Measurements from ENCODE around the gene MYL5.
A peak's percentile ranks its signal among the peaks of the same experiment; 100 is the strongest.
"Not testable (repeated sequence)": the region's sequence is repeated elsewhere in the genome, so short reads cannot be mapped to it uniquely, and the experiment has no call there.

Gene MYL5

DNA sequence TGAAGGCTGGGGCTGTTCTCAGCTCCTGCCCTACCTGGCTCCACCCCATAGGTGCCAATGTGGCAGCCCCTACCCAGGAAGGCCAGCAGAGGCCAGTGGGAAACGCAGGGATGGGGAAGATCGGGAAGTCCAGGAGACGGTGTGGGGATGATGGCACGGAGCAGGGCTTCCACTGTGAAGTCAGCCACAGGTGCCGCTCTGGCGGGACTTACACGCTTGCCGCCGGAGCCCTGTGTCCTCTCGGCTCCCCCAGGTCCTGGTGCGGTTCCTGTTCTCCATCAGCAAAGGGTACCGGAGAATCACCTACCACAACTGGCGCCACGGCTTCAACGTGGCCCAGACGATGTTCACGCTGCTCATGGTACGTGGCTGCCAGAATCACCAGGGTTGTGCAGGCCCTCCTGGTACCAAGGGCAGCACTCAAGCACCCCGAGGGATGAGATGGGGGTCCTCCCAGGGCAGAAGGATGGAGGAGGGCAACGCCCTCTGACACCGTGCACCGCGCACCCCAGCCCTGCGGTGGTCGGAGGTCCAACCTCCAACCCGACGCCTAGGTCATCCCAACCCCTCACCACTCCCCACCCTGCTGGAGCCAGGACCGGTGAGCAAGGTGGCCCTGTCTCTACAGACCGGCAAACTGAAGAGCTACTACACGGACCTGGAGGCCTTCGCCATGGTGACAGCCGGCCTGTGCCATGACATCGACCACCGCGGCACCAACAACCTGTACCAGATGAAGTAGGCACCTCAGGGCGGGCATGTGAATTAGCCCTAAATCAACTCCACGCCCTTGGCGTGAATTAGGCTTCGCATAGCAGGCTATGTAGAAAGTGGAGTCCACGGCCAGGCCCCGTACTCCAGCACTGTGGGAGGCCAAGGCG, 12.2 kb upstream of the MYL5 start:
- Mint-ChIP-seq H3K36me3 (no peaks in the 10 kb centered on the region), H3K27ac (peak overlapping the region; percentile 89), H3K9me3 (no peaks in the 10 kb centered on the region), H3K4me1 (peaks cover 22% of the 10 kb centered on the region), H3K4me3 (peak overlapping the region; percentile 76)
- no peak for ATAC-seq
- no peak for DNase-seq (ENCODE audit: low spot score in 2 of 2)

DNA sequence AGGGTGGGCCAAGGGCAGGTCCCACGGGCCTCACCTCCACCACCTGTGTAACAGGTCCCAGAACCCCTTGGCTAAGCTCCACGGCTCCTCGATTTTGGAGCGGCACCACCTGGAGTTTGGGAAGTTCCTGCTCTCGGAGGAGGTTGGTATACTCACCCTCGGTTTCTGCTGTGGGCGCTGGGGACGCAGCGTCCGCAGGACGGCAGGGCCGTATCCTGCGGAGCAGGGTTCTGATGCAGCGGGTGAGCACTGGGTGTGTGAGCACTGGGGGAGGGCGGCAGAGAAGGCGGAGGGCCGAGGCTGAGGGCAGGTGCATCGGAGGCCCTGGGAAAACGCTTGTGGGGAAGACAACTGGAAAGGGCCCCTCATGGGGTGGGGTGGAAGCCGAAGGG, 11.3 kb upstream of the MYL5 start:
- no peaks in the 10 kb centered on the region for H3K36me3 Mint-ChIP-seq
- ATAC-seq = no peak
- peaks cover 22% of the 10 kb centered on the region for H3K4me1 Mint-ChIP-seq
- H3K27ac Mint-ChIP-seq = peak overlapping the region; percentile 89
- H3K4me3 Mint-ChIP-seq = peak overlapping the region; percentile 76
- no peaks in the 10 kb centered on the region for H3K9me3 Mint-ChIP-seq
- no peak for DNase-seq (ENCODE audit: low spot score in 2 of 2)

DNA sequence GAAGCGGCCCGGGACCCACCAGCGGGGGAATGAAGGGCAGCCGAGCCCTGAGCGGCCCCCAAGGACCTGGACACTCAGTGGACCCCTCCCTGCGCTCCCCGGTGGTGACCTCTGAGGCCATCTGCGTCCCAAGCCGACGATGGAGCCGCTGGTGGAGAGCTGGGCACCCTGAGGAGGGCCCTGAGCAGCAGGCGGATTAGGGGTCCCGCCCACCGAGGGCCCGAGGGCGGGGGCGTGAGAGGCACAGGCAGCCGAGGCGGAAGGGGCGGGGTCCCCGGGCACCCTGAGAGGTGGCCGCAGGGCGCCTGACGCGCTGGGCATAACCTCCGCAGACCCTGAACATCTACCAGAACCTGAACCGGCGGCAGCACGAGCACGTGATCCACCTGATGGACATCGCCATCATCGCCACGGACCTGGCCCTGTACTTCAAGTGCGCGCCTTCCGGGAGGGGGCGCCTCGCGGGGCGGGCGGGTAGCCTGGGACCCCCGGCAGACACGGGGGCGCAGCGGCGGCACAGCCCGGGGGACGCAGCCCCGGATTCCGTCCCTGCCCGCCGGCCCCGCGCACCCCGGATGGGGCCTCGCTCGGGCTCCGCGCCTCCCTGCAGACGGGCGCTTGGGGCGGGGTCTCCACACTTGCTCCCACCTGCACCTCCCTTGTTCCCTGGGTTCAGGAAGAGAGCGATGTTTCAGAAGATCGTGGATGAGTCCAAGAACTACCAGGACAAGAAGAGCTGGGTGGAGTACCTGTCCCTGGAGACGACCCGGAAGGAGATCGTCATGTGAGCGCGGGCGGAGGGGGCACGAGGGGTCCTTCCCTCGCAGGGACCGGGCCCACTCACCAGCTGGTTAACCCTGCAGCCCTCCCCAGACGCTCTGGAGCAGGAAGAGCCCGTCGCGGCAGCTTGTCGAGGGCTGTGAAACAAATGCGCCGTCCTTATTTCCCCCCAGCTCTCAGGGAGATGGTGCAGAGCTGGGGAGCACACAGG, 10.6 kb upstream of the MYL5 start:
- H3K4me3 Mint-ChIP-seq = peak overlapping the region; percentile 76
- peak overlapping the region; percentile 89 for H3K27ac Mint-ChIP-seq
- ATAC-seq = peak; percentile 84
- no peaks in the 10 kb centered on the region for H3K9me3 Mint-ChIP-seq
- H3K36me3 Mint-ChIP-seq = no peaks in the 10 kb centered on the region
- DNase-seq (ENCODE audit: low spot score in 2 of 2) = peak; percentile 61 to 83
- H3K4me1 Mint-ChIP-seq = peaks cover 22% of the 10 kb centered on the region

DNA sequence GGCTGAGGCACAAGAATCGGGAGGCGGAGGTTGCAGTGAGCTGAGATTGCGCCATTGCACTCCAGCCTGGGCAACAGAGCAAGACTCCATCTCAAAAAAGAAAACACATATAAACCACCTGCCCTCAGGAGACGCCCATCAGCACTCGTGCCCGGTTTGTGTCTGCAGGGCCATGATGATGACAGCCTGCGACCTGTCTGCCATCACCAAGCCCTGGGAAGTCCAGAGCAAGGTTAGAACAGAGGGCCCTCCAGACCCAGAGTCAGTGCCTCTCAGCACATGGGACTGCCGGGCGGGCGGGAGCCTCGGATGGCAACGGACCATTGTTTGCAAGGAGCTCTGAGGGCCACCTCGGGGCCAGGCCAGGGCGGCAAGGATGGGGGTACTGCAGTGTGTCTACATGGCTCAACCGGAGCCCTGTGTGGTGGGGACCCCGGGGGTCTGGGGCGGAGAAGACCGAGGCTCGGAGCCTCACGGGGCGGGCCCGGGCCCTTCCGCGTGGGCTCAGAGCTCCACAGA, 9.6 kb upstream of the MYL5 start:
- Mint-ChIP-seq H3K4me1 (peaks cover 14% of the 10 kb centered on the region), H3K27ac (peak overlapping the region; percentile 89), H3K9me3 (no peaks in the 10 kb centered on the region), H3K36me3 (no peaks in the 10 kb centered on the region), H3K4me3 (peak overlapping the region; percentile 76)
- DNase-seq (ENCODE audit: low spot score in 2 of 2) = no peak
- no peak for ATAC-seq

DNA sequence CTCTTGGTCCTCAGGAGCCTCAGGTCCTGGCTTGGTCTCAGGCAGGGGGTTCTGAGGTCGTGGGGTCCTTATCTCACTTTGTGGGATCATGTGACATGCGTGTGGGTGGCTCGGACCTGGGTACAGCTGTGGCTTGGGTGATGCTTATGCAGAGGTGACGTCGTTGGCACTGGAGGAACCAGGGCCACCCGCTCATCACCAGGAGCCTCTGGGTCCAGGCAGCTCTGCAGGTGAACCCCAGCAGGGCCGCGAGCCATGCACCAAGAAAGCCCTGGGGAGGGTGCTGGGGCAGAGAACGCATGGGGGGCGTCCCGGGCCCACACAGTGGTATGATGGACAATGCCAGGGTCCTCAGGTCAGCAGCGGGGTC, 9.0 kb upstream of the MYL5 start:
- ATAC-seq = no peak
- H3K27ac Mint-ChIP-seq = no peak overlapping the region

DNA sequence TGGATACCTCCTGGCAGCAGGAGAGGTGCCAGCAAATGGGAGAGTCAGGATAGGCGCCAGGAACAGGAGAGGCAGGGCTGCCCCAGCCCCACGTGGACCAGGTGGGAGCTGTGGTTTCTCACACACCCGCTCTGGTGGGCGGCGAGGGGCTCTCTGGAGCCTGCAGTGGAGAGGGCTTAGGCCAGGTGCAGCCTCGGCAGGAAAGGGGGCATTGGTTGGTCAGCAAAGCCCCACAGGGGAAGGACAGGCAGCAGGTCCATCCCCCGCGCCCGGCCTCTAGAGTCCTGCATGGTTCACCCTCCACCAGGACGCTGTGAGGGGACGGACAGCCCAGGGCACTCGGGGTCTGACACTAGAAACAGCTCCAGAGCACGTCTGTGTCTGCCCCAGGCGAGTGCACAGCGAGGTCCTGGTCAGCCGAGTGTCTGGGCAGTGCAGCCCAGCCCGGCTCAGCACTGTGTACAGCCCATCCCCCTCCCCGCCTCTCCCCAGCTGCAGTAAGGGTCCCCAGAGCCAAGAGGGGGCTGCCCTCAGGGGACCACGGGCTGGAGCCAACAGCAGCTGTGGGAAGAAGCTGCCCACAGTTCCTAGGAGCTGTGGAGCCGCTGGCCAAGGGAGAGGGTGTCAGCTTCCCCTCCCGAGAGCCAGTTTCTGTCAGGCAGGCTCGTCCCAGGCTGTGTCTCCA, 8.4 kb upstream of the MYL5 start:
- no peak overlapping the region for H3K27ac Mint-ChIP-seq
- no peaks in the 10 kb centered on the region for H3K9me3 Mint-ChIP-seq
- DNase-seq (ENCODE audit: low spot score in 2 of 2) (no peak), ATAC-seq (no peak)
- peaks cover 8% of the 10 kb centered on the region for H3K36me3 Mint-ChIP-seq
- H3K4me1 Mint-ChIP-seq = peaks cover 14% of the 10 kb centered on the region
- H3K4me3 Mint-ChIP-seq = no peak overlapping the region

More for the DNA sequence above, 9.0 kb upstream of the MYL5 start:
- Mint-ChIP-seq H3K36me3 (peaks cover 3% of the 10 kb centered on the region), H3K4me3 (peak overlapping the region; percentile 76), H3K9me3 (no peaks in the 10 kb centered on the region), H3K4me1 (peaks cover 14% of the 10 kb centered on the region)
- DNase-seq (ENCODE audit: low spot score in 2 of 2) = no peak

DNA sequence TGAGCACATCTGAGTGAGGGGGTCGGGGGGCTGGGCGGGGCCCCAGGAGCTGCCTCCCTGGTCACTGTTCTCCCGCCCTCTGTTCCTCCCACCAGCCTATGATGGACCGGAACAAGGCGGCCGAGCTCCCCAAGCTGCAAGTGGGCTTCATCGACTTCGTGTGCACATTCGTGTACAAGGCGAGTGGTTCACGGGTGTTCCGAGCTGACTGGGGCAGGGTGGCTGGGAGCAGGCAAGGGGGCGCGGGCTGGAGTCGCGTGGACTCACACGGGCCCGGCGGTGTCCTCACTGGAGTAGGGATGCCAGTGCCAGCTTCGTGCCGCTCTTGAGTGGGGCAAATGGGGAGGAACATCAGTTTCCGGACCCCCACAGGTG, 7.9 kb upstream of the MYL5 start:
- Mint-ChIP-seq H3K4me1 (peaks cover 14% of the 10 kb centered on the region), H3K4me3 (no peak overlapping the region), H3K27ac (no peak overlapping the region), H3K36me3 (peaks cover 14% of the 10 kb centered on the region), H3K9me3 (no peaks in the 10 kb centered on the region)
- DNase-seq (ENCODE audit: low spot score in 2 of 2) (no peak), ATAC-seq (no peak)

DNA sequence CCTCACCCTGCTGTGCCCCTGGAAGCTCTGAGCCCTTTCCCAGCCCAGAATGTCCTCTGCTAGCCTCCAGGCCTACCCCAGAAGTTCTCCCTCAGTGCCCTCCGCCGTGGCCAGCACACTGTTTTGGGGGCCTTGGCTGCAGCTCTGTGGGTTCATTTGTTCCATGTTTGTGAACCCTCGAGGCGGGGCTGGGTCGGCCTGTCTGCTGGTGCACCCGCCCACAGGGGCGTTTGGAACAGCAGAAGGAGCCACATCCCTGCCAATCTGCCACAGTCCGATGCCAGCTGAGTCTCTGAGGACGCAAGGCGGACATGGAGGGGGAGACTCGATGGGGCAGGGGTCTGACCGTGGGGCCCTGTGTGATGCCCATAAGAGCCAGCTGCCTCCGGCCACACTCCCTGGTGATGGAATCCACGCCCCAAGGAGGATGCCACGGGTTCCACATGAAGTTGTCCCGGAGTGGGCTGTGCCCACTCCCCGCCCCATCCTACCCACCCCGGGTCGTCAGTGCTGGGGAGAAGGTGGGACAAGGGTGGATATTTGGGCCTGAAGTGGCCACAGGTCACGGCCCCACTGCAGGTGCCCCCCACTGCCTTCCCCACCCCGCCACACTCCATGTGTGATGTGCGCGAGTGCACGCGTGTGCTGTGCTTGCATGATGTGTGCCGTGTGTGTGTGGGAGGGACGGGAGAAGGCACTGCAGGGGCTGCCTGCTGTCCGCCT, 7.4 kb upstream of the MYL5 start:
- peaks cover 14% of the 10 kb centered on the region for H3K4me1 Mint-ChIP-seq
- no peak overlapping the region for H3K27ac Mint-ChIP-seq
- H3K9me3 Mint-ChIP-seq = no peaks in the 10 kb centered on the region
- DNase-seq (ENCODE audit: low spot score in 2 of 2) (no peak), ATAC-seq (no peak)
- no peak overlapping the region for H3K4me3 Mint-ChIP-seq
- peaks cover 19% of the 10 kb centered on the region for H3K36me3 Mint-ChIP-seq

DNA sequence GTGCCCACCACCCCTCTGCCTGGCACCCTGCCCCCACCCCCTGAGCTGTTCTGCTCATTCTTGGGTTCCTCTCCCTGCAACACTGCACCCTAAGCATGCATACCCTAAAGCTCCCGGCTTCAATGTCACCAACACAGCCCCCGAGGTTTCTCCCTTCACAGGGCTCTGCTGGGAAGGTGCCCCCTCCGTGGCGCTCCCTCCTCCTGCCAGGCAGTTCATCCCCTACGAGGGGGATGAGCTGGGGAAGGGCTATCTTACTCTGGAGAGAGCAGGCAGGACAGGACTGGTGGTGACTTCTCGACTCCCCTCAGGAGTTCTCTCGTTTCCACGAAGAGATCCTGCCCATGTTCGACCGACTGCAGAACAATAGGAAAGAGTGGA, 6.8 kb upstream of the MYL5 start:
- H3K4me3 Mint-ChIP-seq = no peak overlapping the region
- no peak overlapping the region for H3K27ac Mint-ChIP-seq
- ATAC-seq (no peak), DNase-seq (ENCODE audit: low spot score in 2 of 2) (no peak)
- no peaks in the 10 kb centered on the region for H3K9me3 Mint-ChIP-seq
- peaks cover 25% of the 10 kb centered on the region for H3K36me3 Mint-ChIP-seq
- H3K4me1 Mint-ChIP-seq = peaks cover 14% of the 10 kb centered on the region

DNA sequence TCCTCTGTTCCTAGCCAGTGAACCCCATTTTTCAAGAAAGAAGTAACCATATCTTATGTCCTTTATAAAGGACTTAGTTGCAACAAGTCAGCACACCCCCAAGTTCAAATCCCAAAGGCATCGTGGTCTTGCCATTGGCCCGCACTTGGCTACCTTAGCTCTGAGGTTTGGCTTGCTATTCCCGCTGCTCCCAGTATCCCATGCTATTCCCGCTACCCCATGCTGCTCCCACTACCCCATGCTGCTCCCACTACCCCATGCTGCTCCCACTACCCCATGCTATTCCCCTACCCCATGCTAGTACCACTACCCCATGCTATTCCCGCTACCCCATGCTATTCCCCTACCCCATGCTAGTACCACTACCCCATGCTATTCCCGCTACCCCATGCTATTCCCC, 6.1 kb upstream of the MYL5 start:
- H3K9me3 Mint-ChIP-seq; ATAC-seq; H3K27ac Mint-ChIP-seq; DNase-seq (ENCODE audit: low spot score in 2 of 2); H3K4me3 Mint-ChIP-seq: not testable (repeated sequence)
- peaks cover 32% of the 10 kb centered on the region for H3K36me3 Mint-ChIP-seq
- peaks cover 18% of the 10 kb centered on the region for H3K4me1 Mint-ChIP-seq

DNA sequence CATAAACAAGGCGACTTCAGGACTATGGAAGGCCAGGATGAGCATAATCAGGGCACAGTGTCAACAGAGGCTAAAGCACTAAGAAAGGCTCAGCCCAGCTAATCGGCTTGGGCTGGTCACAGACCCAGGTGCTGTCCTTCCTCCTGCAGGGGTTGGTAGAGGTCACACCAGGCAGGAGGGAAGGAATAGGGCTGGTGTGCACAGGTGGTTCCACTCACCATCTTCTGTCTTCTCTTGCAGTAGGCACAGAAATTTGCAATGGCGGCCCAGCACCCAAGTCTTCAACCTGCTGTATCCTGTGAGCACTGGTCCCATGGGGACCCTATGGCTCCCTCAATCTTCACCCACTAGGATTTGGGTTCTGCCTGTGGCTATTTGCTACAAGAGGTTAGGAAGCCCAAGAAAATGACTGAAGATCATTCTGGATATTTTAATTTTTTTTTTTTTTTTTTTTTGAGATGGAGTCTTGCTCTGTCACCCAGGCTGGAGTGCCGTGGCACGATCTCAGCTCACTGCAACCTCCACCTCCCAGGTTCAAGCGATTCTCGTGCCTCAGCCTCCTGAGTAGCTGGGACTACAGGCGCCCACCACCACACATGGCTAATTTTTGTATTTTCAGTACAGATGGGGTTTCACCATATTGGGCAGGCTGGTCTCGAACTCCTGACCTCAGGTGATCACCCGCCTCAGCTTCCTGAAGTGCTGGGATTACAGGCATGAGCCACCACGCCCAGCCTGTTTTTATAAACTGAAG, 4.4 kb upstream of the MYL5 start:
- H3K4me3 Mint-ChIP-seq; H3K27ac Mint-ChIP-seq; H3K9me3 Mint-ChIP-seq; ATAC-seq; DNase-seq (ENCODE audit: low spot score in 2 of 2): not testable (repeated sequence)
- Mint-ChIP-seq H3K36me3 (peaks cover 48% of the 10 kb centered on the region), H3K4me1 (peaks cover 13% of the 10 kb centered on the region)

DNA sequence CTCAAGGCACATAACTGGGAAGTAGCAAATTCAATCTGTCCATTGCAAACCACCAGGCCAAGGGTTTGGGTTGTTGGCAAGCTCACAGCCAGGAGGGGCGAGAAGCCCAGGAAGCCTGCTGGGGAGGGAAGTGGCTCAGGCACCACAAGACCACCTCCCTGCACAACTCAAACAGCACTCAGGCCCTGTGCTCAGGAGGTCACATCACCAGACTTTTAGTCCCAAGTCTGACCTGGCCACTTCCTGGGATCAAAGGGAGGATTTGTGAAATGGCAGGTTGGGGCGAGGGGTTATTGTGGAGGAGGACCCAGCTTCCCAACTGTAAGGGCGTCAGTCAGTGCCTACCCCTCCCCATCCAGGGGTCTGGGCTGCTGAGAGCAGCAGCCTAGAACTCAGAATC, 2.6 kb upstream of the MYL5 start:
- ATAC-seq (no peak), DNase-seq (ENCODE audit: low spot score in 2 of 2) (no peak)
- Mint-ChIP-seq H3K4me1 (peaks cover 12% of the 10 kb centered on the region), H3K9me3 (no peaks in the 10 kb centered on the region), H3K36me3 (peaks cover 54% of the 10 kb centered on the region), H3K4me3 (no peak overlapping the region), H3K27ac (no peak overlapping the region)

DNA sequence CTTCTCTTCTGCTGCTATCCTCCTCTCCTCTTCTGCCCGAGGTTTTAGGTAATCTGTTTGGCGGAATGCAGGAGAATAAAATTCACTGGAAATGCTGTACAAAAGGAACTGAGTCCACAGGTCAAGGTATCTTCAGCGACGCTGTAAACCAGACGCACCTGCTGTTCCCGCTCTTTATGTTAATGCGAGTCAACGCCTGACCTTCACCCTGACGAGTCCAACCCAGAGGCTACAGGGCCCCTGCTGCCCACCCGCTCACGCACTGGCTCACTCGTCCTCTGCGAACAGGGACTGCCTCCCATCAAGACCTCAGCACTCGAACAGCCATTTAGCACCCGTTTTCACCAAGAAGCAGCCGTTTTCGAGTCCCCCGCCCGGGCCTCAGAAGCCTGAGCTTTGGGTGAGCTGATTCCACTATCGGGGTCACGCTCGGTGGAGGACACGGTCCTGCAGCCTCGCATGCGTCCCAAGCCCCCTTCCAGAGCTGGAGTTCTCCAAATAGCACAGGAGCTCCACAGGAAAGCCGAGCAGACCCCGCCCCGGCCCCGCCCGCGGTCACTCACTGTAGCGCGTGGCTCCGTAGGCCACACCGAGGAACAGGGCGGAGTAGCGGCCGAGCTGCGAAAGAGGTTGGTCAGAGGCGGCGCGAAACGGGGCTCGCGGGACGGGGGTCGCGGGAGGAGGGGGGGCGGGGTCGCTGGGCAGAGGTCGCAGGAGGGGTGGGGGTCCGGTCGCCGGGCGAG, 822 bp upstream of the MYL5 start:
- Mint-ChIP-seq H3K9me3 (no peaks in the 10 kb centered on the region), H3K4me1 (peaks cover 12% of the 10 kb centered on the region), H3K27ac (peak overlapping the region; percentile 94), H3K36me3 (peaks cover 54% of the 10 kb centered on the region), H3K4me3 (peak overlapping the region; percentile 75)
- ATAC-seq = no peak
- DNase-seq (ENCODE audit: low spot score in 2 of 2) = no peak

Data from stimulated activated effector memory CD8-positive, alpha-beta T cell treated with anti-CD3 and anti-CD28 coated beads, Interleukin-12 subunit alpha, Interleukin-12 subunit beta, amount 100 ng/mL, for 72 hours (primary cell).